GM21717 (cell line): Measurements from ENCODE around the gene IL17RB.

Experiments used
- ATAC-seq: cut with Tn5 transposase; IDR thresholded peaks from one replicate; pipeline ENCODE4 v1.9.1; 2021; ENCODE audit warnings: mild to moderate bottlenecking, moderate library complexity; ENCODE audit not compliant: unreplicated experiment

IL17RB gene

DNA sequence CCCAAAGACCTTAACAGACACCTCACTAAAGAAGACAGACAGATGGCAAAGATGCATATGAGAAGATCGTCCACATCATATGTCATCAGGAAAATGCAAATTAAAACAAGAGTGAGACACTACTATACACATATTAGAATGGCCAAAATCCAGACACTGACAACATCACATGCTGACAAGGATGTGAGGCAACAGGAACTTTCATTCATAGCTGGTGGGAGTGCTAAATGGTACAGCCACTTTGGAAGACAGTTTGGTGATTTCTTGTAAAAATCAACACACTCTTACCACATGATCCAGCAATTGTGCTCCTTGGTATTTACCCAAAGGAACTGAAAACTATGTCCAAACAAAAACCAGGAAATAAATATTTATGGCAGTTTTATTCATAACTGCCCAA lies 17.8 kb upstream of the IL17RB start:
- ATAC-seq = no peak

DNA sequence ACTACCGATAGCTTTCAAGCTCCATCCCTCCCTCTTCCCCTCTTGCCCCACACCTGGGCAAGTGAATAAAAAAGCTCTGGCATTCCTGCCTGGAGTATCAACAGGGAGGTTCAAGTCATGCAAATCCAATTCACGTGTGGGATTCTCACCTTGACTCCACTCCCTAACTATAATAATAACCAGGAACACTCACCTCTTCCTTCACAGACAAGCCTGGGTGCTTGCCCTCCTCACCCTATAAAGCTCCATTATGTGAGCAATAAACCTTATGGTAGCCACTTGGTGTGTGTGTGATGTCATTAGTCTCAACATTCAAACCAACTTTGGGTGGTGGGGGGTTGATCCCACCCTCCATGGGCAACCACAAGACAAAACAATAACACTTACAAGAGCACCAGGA lies 16.8 kb upstream of the IL17RB start:
- no peak for ATAC-seq

DNA sequence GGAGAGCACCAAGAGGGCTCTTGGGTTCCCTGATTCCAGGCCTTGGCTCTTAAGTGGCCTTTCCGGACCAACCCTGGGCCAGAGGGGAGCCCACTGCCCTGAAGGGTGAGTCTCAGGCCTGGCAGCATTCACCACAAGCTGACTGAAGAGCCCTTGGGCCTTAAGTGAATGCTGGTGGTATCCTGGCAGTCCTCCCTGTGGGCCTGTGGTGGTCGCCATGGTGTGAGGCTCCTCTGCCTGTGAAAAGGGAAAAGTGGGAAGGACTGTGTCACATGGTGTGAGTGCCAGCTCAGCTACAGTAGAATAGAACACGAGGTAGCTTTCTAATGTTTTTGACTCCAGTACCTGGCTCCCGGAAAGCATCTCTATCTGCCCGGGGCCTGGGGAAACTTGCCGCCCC lies 15.4 kb upstream of the IL17RB start:
- ATAC-seq = no peak

GRCh38 chr3:53833053-53833645 lies 13.2 kb upstream of the IL17RB start:
- ATAC-seq = no peak

GRCh38 chr3:53833700-53834099 lies 12.7 kb upstream of the IL17RB start:
- no peak for ATAC-seq

- no peak for ATAC-seq
Measured at GRCh38 chr3:53834429-53835095, 11.8 kb upstream of the IL17RB start.

GRCh38 chr3:53835257-53835656 lies 11.1 kb upstream of the IL17RB start:
- no peak for ATAC-seq

DNA sequence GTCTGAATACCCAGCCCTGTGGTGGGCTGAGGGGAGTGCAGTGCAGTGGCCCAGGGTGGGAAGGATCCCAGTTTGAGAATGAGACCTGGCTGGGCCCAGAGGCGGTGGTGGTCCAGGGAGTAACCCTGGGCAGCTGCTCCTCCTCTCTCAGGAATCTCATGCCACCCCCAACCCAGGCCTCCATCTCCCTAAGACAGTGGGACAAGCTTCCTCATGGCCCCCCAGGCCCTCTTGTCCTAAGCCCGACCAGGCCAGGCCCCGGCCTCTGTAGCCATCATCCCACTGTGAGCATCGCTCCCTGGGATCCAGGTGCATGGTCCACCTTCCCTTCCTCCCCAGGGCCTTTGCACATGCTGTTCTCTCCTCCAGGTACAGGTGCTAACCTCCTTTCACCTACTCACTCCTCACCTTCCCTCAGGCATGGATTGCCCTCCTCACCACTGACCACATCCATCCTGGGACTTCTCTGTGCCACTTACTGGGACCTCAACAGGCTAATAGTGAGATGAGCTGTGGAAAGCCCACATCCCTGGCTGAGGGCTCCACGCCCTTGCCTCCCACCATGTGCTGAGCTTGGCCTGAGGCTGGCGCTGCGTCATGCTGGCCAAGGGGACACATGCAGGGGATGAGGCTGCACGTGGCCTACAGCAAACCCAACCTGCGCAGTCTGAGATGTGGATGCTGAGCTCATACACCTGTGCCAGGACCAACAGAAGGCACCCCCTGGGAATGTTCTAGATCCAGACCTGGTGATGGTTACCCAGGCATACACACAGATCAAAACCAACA lies 10.1 kb upstream of the IL17RB start:
- no peak for ATAC-seq

- no peak for ATAC-seq
Measured at GRCh38 chr3:53837331-53837730, 9.0 kb upstream of the IL17RB start.

- ATAC-seq = no peak
Measured at GRCh38 chr3:53841296-53841695, 5.1 kb upstream of the IL17RB start.

DNA sequence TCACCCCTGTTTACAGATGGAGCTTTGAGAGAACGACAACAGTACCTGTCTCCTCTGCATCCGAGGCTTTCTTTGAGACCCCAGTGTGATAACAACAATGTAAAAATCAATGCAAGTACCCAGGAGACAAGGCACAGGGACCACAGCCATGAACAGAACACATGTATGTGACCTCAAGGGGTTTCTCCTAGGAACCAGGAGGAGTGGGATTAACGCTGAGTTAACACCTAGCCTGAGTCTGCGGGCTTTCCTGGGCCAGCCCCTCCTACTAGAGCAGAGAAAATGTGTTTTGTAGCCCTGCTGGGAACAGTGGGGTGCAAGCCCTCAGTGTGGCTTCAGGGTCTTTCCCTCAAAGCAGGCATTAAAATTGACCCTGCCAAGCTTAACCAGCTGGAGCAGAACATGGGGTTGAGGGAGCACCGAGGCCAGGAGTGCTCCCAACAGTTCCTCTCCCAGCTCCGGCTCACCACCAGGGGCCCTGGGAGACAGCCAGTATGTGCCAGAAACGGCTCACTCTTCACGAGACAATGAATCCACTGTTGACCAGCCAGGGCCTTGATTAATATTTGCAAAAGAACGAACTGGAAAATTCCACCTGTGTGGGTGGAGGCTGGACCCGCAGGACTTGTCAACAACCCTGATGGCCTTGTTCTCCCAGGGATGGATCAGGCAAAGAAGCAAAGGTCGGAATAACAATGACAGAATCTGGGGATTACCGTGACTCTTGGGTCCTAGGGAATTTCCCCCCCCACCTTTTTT lies 3.8 kb upstream of the IL17RB start:
- no peak for ATAC-seq

GRCh38 chr3:53843195-53844177 lies 2.9 kb upstream of the IL17RB start:
- ATAC-seq = peak; percentile 45

DNA sequence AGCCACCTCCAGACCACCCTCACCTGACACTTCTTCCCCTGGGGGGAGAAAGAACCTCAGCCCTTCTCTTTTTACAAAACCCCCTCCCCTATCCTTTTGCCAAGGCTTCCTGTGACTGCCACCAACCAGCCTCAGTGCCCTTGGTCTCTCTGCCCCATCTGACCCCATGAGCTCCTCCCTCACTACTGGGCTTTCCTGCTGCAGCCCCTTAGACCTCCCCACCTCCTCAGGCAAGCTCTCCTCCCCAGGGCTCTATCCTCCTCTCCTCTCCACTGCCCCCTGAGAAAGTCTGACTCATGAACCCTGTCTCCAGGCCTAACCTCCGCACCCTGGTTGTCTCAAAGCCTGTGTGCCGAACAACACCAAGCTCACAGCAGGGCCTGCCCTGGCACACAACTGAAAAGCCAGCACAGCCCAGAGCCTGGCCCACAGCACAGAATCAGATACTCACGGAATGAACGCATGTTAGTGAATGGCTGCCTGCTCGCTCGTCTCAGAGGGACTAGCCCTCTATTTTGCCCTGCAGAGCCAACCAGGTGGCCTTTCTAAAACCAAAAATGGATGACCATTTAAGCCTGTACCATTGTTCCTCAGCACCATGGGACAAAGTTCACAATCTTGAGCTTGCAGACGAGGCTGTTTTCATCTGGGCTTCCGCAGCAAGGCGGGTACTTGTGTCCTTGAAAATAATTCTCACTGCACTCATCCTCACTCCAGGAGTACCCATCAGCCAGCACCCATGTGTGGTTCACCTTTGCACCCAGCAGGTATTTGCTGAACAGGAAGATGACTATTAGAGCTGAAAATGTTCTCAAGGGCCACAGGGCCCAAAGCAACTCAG lies 1.9 kb upstream of the IL17RB start:
- no peak for ATAC-seq

DNA sequence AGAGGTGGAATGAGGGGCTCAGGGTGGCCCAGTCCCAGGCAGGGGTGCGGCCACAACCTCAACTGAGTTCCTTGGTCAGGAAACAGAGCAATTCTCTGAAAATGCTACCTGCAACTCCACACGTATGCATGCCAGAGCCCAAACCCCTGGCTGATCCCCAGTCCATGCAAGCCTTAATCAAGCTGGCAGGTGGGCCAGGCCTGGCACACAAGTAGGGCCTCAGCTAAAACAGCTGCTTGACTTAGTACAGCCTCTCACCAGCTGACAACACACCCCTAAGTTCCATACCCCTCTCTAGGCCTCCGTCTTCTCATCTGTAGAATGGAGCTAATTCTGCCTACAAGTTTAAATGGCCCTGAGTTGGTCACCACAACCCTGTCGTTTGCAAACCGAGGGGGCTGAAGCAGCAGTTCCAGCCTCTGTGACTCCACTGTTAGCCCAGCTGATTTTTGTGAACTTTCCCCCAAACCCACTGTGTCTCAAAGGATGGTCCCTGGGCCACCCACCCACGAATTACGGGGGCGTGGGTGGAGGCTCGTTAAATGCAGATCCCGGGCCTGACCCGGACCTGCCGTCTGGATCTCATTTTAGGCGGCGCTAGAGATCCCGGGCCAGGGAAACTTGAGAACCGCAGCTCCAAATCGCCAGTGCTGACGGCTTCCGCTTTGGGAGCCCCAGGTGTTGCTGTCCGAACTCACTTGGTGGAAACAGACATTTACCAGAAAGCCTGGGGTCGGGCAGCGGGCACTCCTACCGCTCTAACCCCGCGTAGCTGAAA lies 1.1 kb upstream of the IL17RB start:
- no peak for ATAC-seq

DNA sequence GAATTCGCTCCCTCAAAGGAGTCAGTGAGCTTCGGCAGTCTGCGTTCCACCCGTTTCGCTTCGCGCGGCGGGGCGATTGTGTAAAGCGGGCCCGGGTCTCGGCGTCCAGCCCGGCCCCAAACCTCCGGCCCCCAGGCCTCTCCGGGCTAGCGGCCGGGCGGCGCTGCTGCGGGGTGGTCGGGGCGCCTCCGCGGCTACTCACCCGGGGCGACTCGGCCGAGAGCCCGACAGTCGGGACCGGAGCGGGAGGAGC lies 561 bp upstream of the IL17RB start:
- ATAC-seq = no peak

GRCh38 chr3:53846851-53847155 lies 435 bp downstream of the IL17RB start:
- ATAC-seq = no peak

DNA sequence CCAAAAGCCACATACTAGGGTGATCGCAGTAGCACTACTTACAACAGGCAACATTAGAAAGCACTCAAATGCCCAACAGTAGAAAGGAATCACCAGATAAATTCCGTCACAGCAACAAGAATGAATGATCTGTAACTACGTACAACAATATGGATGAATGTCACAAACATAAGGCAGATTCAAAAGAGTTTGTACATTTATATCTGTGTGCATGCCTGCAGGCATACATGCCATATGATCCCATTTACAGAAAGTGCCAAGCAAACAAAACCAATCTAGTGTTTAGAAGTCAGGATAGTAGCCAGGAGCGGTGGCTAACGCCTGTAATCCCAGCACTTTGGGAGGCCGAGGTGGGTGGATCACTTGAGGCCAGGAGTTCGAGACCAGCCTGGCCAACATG lies 3.5 kb downstream of the IL17RB start:
- no peak for ATAC-seq

GRCh38 chr3:53850895-53851294 lies 4.5 kb downstream of the IL17RB start:
- ATAC-seq = no peak

DNA sequence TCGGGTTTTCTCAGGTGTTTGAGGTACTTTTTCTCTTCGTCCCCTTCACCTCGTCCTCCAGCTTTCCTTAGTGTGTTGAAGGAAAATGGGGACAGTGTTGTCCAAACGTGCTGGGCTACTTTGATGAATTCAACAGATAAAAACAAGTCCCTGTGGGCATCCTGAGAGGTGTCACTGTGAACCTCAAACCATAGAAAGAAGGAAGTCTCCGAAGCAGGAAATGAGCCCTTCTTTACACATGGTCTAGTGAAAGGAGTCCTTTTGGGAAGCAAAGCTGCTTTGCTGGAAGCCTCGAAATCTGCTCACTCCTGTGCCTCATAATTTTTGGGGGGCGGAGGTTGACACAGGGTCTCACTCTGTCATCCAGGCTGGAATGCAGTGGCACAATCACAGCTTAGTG lies 10.6 kb downstream of the IL17RB start:
- no peak for ATAC-seq
